Memory B cell (primary cell): Measurements from ENCODE around the gene DOK6.
A peak's percentile ranks its signal among the peaks of the same experiment; 100 is the strongest.

Source experiments
- ATAC-seq: fragments of 150-1000 bp; cut with Tn5 transposase; 2 replicates; pipeline ENCODE4 v1.10.0; 2021; ENCODE audit warnings: low read depth, mild to moderate bottlenecking, moderate library complexity
- DNase-seq, 2 donors: peaks; one replicate each; pipeline ENCODE4 v3.0.0; 2022; ENCODE audit warnings: low spot score in 2 of 2
- H3K27ac Mint-ChIP-seq: one replicate; pipeline ENCODE4 v1.8.0; 2022; ENCODE audit warnings: mild to moderate bottlenecking, moderate library complexity, mixed read lengths
- H3K27me3 Mint-ChIP-seq: one replicate; pipeline ENCODE4 v1.8.0; 2022; ENCODE audit warnings: mixed read lengths
- H3K36me3 Mint-ChIP-seq: one replicate; pipeline ENCODE4 v1.8.0; 2022; ENCODE audit warnings: mild to moderate bottlenecking, mixed read lengths
- H3K4me1 Mint-ChIP-seq: one replicate; pipeline ENCODE4 v1.8.0; 2022; ENCODE audit warnings: mixed read lengths
- H3K4me3 Mint-ChIP-seq: one replicate; pipeline ENCODE4 v1.8.0; 2022; ENCODE audit warnings: mild to moderate bottlenecking, moderate library complexity, mixed read lengths
- H3K9me3 Mint-ChIP-seq: one replicate; pipeline ENCODE4 v1.8.0; 2022; ENCODE audit warnings: mixed read lengths

The DOK6 gene

DNA sequence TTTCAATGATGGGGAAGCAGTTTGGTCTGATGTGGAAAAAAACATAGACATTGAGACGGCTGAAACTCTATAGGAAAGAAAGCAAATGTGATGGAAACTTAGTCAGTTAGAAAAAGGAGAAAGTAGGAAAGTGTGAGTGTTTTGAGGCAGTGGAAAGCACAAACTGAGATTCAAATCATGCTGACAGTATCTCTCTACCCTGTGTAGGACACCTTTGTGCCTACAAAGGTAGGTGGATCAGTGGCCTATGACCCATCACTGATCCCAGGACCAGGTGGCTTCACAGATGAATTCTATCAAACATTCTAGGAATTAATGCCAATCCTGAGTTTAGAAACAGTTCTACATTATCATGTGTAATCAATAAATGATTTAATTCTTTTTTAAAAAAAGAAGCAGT lies 489.9 kb downstream of the DOK6 start:
- Mint-ChIP-seq H3K4me3 (no peak overlapping the region), H3K9me3 (peaks cover 2% of the 10 kb centered on the region), H3K4me1 (peaks cover 6% of the 10 kb centered on the region), H3K27ac (no peak overlapping the region), H3K36me3 (peaks cover 5% of the 10 kb centered on the region), H3K27me3 (peaks cover 1% of the 10 kb centered on the region)
- ATAC-seq (no peak), DNase-seq (no peak)

- Mint-ChIP-seq H3K9me3 (peaks cover 2% of the 10 kb centered on the region), H3K36me3 (peaks cover 5% of the 10 kb centered on the region), H3K27me3 (peaks cover 3% of the 10 kb centered on the region), H3K27ac (no peak overlapping the region), H3K4me1 (peaks cover 13% of the 10 kb centered on the region), H3K4me3 (no peak overlapping the region)
- ATAC-seq: no peak
- DNase-seq: no peak
Observed at GRCh38 chr18:69894467-69894866, 493.8 kb downstream of the DOK6 start.

- no peak for DNase-seq
- no peak overlapping the region for H3K27ac Mint-ChIP-seq
- peak overlapping the region; percentile 47 for H3K4me3 Mint-ChIP-seq
- peaks cover 5% of the 10 kb centered on the region for H3K36me3 Mint-ChIP-seq
- H3K9me3 Mint-ChIP-seq: peaks cover 2% of the 10 kb centered on the region
- H3K4me1 Mint-ChIP-seq: peaks cover 13% of the 10 kb centered on the region
- H3K27me3 Mint-ChIP-seq: peaks cover 3% of the 10 kb centered on the region
- ATAC-seq: peak; percentile 56
Observed at GRCh38 chr18:69895066-69896047, 494.7 kb downstream of the DOK6 start.

DNA sequence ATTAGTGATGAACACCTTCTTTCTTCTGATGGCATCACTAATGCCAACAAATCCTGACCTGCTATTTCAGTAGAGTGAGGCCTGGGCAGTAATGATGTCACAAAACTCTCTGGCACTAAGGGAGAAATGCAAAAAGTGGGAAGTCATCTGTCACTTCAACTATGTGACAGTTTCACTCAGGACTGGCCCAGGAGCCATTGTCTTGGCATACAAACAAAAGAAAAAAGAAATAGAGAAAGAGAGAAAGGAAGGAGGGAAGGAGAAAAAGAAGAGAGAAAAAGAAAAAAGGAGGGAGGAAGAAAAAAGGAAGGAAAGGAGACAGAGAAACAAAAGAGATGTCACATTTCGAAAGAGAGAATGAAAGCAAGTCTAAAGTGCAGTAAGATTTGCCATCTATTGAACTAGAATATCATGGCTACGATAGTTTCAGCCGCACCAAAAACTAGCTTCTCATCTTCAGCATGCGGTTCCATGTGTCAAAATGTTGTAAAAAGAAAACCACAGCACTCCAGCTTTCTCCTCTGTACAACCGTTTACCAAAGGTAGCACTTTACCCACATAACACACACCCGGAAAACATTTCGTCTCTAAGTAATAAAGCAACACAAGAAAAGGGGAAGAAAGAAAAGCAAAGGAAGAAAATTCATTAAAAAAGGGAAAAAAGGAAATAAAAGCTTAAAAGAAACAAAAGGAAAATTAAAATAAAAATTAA lies 496.9 kb downstream of the DOK6 start:
- peaks cover 16% of the 10 kb centered on the region for H3K4me1 Mint-ChIP-seq
- DNase-seq: no peak
- peak overlapping the region; percentile 84 for H3K4me3 Mint-ChIP-seq
- no peak for ATAC-seq
- peaks cover 2% of the 10 kb centered on the region for H3K9me3 Mint-ChIP-seq
- peaks cover 2% of the 10 kb centered on the region for H3K36me3 Mint-ChIP-seq
- H3K27me3 Mint-ChIP-seq: peaks cover 3% of the 10 kb centered on the region
- H3K27ac Mint-ChIP-seq: peak overlapping the region; percentile 14

DNA sequence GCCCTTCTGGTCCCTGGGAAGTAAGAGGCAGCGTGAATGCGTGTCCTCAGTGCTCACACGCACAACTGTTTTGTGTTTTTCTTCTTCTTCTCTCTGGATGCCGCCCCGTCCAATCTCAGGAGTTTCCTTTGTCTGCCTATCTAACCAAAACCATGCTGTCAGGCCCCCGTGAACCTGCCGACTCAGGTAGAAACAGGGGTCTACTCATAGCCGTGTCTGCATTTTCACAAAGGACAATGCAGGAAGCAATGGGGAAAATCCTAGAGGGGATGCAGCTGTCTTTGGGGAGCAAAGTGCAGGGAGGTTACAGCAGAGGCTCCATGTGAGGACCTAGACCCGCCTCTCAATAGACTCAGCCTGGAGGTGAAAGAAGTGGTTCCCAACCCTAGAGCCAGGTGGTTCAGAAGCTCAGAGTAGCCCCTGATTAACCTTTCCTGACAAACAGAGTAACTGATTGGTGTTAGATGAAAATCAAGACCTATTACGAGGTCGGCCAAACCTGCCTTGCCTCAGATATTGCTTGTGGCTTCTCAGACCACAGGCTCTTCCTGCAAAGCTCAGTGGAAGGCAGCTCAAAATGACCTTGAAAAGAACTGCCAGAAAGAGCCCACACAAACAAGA lies 497.7 kb downstream of the DOK6 start:
- ATAC-seq (peak; percentile 25), DNase-seq (no peak)
- peaks cover 2% of the 10 kb centered on the region for H3K36me3 Mint-ChIP-seq

More for the DNA sequence above, 497.7 kb downstream of the DOK6 start:
- peak overlapping the region; percentile 14 for H3K27ac Mint-ChIP-seq
- H3K4me1 Mint-ChIP-seq: peaks cover 16% of the 10 kb centered on the region
- peak overlapping the region; percentile 84 for H3K4me3 Mint-ChIP-seq
- peaks cover 2% of the 10 kb centered on the region for H3K9me3 Mint-ChIP-seq
- peaks cover 3% of the 10 kb centered on the region for H3K27me3 Mint-ChIP-seq
